Measurements from ENCODE around the gene CHIC2.

The CHIC2 gene

GRCh38 chr4:54093324-54094240, 29.2 kb upstream of the CHIC2 start:
- no peak for DNase-seq (ENCODE audit: low read depth in 2 of 2)

DNA sequence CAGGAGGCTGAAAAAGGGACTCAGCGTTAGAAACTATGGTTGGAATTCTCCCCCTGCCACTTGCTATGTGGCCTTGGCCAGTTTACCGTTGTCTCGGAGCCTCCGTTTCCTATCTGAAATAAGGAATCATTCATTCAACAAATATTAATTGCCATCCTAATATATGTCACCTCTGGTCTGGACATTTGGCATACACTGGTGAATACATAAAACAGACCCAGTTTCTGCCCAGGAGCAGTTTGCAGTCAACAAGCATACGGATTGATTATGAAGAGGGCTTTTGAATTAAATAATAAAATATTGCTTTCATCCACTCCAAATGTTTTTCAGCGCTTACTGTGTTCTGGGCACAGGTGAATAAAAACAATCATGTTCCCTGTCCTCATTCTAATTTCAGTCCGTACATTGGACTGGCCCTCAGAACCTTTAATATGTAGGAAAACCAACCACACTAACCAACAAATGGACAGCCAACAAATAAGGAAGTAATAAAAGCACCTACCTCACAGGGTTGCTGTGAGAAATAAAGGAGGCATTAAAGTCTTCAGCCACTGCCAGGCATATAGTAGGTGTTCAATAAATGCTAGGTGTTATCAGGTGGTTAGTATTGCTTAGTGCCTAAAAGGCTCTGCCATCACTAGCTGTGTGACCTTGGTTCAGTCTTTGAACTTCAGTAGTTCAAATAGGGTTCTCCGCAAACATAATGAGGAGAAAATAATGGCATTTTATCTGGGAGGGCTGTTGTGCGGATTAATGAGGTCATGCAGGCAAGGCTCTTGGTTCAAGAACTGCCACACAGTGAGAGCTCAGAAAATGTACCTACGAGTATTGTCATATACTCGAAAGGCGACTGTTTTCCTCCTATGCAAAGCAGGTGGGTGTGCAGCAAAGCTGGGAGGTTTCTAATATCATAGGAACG, 28.3 kb upstream of the CHIC2 start:
- DNase-seq (ENCODE audit: low read depth in 2 of 2) = no peak

DNA sequence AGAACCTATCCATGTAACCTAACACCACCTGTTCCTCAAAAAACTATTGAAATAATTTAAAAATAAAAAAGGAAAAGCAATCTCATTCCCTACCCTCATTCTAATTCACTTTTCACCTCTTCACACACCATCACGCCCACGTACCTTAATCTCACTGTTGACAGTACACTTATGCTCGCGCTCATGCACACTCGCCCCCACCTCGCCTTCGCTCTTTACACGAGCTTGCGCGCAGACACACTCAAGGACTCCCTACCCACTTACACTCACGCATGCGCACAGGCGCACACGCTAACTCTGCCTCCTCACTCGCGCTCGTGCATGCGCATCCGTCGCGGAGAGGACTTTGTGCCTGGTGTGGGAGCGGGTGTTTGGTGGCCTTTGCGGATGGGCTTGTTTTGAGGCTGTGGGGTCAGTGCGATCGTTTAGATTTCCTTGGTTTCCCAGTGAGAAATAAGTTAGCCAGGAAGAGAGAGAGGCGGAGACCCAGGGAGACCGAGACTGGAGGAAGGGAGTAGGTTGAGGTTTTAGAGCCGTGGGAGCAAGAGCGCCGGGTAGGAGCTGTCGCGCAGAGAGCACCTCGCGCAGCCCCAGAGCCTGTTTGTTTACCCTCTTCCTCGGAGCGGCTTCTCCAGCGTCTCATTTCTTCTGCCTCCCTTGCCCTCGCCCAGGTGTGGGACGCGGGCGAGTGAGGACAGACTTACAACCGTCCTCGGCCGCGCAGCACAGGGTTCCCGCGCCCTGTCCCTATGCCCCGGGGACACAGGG, 27.4 kb upstream of the CHIC2 start:
- DNase-seq (ENCODE audit: low read depth in 2 of 2) = no peak

DNA sequence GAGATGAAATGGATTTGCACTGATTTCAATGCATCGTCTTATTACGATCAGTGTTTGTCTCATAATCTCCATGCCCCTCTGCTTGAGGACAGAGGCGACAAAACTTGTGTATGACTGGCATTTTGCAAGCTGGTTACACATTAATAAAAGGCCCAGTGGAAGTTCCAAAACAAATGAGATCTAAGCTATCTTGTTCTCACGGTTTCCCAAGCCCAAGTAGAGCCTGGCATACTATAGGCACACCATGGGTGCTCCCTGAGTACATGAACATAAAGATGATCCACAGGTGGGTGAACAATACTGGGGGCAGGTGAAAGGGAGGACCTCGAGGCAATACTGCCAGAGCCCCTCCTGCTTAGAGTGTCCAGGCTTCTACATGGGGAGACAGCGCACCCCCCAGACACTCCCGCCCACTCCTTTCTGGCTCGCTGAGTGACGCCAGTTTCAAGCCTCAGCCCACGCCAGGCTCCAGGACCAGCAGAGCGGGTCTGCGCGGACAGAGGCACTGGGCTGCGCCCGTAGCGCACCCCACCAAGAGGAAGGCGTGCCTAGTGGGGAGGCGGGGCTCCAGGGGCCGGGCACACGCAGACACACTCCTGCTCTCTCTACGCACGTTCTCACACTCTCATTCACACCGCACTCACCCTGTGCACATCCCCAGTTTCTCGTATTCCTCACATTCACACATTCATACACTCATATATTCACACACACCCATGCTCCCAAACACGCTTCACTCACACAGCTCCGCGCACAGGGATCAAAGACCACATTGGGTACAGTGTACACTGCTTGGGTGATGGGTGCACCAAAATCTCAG, 26.6 kb upstream of the CHIC2 start:
- no peak for DNase-seq (ENCODE audit: low read depth in 2 of 2)

DNA sequence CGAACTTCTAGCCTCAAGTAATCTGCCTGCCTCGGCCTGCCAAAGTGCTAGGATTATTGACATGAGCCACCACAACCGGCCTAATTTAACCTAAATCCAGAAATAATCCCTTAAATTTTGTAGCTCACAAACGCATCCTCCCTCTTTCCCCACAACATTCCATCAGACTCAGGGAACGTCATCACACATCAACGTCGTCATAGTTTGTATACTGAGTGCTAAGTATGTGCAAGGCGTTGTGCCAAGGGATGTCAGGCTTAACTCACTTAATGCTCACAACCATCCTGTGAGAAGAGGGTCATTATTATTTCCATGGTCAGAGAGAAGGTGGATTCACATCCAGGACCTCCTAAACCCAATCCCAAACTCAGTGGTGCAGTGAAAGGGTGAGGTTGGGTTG, 26.0 kb upstream of the CHIC2 start:
- DNase-seq (ENCODE audit: low read depth in 2 of 2) = no peak

DNA sequence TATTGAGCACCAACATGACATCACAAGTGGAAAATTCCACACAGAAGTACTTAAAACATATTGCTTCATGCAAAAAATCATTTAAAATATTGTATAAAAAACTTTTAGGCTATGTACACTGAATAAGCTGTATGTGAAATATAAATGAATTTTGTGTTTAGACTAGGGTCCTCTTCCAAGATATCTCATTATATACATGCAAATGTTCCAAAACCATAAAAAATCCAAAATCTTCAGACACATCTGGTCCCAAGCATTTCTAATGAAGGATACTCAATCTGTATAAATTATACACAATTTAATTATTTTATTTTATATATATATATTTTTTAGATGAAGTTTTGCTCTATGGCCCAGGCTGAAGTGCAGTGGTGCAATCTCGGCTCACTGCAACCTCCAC, 25.5 kb upstream of the CHIC2 start:
- no peak for DNase-seq (ENCODE audit: low read depth in 2 of 2)

DNA sequence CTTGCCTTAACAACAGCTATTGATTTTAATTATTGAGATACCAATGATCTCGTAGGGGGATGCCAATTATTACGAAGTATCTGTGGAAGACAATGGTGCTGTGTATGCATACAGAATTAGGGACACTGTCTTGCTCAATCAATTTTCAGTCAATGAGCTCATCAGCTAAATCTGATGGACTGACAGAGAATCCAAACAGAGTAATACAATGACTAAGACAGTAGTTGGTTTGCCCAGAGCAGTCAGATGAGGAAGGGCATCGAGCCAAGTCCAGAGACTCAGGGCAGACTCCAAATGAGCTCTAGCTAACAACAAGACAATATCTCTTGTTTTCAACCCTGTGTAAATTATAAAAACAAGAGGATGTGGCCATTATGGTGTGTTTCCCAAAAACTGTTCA, 20.9 kb upstream of the CHIC2 start:
- peak; percentile 62 to 67 for DNase-seq (ENCODE audit: low read depth in 2 of 2)

GRCh38 chr4:54082168-54082567, 17.8 kb upstream of the CHIC2 start:
- peak; percentile 99 for DNase-seq (ENCODE audit: low read depth in 2 of 2)

DNA sequence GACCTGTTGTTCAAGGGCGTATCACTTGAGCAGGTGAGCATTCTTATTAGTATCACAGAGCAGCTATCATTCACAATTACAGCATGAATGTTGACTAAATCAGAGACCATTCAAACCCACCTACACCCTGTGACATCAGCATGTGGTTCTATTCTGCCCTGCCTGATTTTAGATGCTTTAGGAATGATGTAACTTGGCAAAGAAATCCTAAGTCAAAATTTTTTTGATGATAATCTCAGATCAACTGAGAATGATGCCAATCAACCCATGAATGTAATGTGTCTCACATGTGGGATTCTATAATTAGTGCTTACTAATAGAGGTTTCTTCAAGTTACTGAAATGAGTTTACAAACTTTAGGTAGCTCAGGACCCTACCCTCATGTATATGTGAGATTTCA, 13.4 kb upstream of the CHIC2 start:
- no peak for DNase-seq (ENCODE audit: low read depth in 2 of 2)

- DNase-seq (ENCODE audit: low read depth in 2 of 2) = no peak
Measured at GRCh38 chr4:54076673-54077072, 12.3 kb upstream of the CHIC2 start.

- DNase-seq (ENCODE audit: low read depth in 2 of 2) = no peak
Measured at GRCh38 chr4:54074381-54074780, 10.0 kb upstream of the CHIC2 start.

DNA sequence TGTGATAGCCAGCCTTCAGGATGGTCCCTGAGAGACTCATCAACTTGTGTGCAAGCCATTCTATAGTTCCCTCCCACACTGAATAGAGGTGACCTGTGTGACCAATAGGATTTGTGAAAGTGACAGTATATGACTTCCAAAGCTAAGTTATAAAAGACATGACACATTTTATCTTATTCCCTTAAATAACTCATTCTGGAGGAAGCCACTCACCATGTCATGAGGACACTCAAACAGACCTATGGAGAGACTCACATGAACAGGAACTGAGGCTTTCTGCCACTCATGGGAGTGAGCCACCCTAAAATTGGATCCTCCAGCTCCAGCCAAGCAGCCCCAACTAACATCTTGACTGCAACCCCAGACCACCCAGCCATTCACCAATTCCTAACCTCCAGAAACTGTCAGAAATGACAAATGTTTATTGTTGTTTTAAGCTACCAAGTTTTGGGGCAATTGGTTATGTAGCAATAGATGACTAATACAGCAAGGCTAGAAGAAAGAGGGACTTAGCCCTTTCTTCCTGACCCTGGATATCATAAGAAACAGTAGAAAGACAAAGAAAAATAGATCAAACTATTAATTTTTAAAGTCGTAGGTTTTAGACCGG, 9.0 kb upstream of the CHIC2 start:
- no peak for DNase-seq (ENCODE audit: low read depth in 2 of 2)

- DNase-seq (ENCODE audit: low read depth in 2 of 2) = peak in 1 of 2 experiments; percentile 50
Measured at GRCh38 chr4:54067166-54067565, 2.8 kb upstream of the CHIC2 start.

GRCh38 chr4:54066718-54067129, 2.3 kb upstream of the CHIC2 start:
- no peak for DNase-seq (ENCODE audit: low read depth in 2 of 2)

GRCh38 chr4:54066088-54066415, 1.6 kb upstream of the CHIC2 start:
- no peak for DNase-seq (ENCODE audit: low read depth in 2 of 2)

DNA sequence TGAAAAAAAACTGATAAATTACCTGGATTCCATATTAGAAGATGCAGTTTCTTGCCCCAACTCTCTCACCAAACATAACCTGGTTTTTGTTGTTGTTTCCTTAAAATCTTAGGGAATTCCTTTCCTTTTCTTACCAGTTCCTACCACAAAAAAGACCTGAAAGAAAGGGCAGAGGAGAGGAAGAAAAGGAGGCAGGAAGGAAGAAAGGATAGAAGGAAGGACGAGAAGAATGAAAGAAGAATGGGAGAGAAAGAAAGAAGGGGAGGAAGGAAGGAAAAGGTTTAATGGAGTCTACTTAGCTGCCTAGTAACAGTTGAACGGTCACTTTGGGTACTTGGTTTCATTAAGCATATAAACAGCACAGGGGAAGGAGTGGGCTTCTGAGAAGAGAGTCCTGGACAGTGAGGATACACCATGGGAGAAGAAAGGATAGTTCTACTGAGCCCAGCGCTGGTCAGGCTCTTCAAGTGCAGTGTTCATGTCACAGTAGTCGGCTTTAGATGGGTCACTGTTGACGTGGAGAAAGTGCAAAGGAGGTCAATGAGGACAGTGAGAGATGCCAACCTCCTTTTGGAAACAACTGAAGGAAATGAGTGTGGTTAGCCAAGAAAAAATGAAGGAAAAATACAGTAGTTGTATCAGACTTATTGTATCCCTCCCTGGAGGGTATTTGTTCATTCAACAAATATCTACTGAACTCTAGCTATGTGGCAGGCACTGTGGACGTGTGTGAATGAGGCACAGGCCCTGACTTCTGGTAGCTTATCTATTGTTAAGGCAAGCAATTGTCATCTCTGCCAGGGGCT, 1.1 kb upstream of the CHIC2 start:
- DNase-seq (ENCODE audit: low read depth in 2 of 2) = no peak

GRCh38 chr4:54063737-54064316, 578 bp downstream of the CHIC2 start:
- no peak for DNase-seq (ENCODE audit: low read depth in 2 of 2)

- DNase-seq (ENCODE audit: low read depth in 2 of 2) = no peak
Measured at GRCh38 chr4:54063229-54063628, 1.2 kb downstream of the CHIC2 start.

DNA sequence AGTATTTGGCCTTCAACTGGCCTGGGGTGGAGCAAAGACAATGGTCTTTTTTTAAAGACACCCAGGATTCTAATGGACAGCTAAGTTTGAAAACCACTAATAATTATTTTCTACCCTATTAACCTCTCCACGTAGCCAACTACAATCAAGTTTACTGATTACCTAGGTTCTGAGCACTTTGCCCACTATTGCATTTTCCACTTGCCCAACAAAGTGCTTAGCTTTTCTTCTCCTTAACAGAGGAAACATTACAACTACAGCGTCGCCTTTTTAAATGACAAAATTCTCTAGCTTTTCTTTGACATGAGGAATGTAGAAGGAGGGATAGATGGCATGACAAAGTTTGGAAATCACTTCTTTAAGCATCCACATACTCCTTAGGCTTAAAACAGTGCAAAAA, 2.0 kb downstream of the CHIC2 start:
- no peak for DNase-seq (ENCODE audit: low read depth in 2 of 2)

- no peak for DNase-seq (ENCODE audit: low read depth in 2 of 2)
Measured at GRCh38 chr4:54061873-54062272, 2.5 kb downstream of the CHIC2 start.

Measured in fibroblast of skin of left biceps (primary cell).